K562 (cell line): ENCODE results near the gene HDAC10.

Experiments used
- CHD4 ChIP-seq: fragments of 200-600 bp; sonication (generic); IDR thresholded peaks from 3 replicates; pipeline ENCODE4 v1.6.1; 2012; ENCODE audit warnings: low read depth, mild to moderate bottlenecking, mixed read lengths, low read length, inconsistent platforms; ENCODE audit not compliant: insufficient read depth, insufficient replicate concordance, poor library complexity, severe bottlenecking
- CTCF ChIP-seq, 3 experiments: IDR thresholded peaks in 2 of 3; conservative IDR thresholded peaks in 1 of 3; 2 replicates each; pipeline ENCODE4 v1.5.1; 2011 to 2012; ENCODE audit warnings: low read length in 3 of 3, mild to moderate bottlenecking in 3 of 3, control low read depth in 2 of 3, improper control_type of control experiment in 1 of 3, inconsistent platforms in 1 of 3, low read depth in 1 of 3, mixed read lengths in 1 of 3, moderate library complexity in 1 of 3; ENCODE audit not compliant: insufficient read depth in 2 of 3
- GTF2A2 ChIP-seq: IDR thresholded peaks from 2 replicates; pipeline ENCODE4 v1.6.1; 2016; ENCODE audit warnings: mild to moderate bottlenecking, missing genetic modification characterization, missing compliant biosample characterization
- PPARD ChIP-seq: fragments of 250-450 bp; sonication (Bioruptor Pico); IDR thresholded peaks from 2 replicates; pipeline ENCODE4 v1.8.0; 2022; ENCODE audit warnings: inconsistent platforms, mild to moderate bottlenecking, moderate library complexity
- ZNF274 ChIP-seq: IDR thresholded peaks from 2 replicates; pipeline ENCODE4 v1.6.1; 2011; ENCODE audit warnings: low read depth, mild to moderate bottlenecking, low read length, moderate library complexity, borderline replicate concordance
- TF ChIP-seq, protein P1 (sequence below): fragments of 150-350 bp; IDR thresholded peaks from 2 replicates; pipeline ENCODE4 v1.6.1; 2014; ENCODE audit warnings: low read depth, mild to moderate bottlenecking, low read length, borderline replicate concordance
- TF ChIP-seq, protein P2 (sequence below): fragments of 250-450 bp; sonication (Bioruptor Pico); IDR thresholded peaks from 2 replicates; pipeline ENCODE4 v1.5.0; 2021; ENCODE audit warnings: mild to moderate bottlenecking, borderline replicate concordance

GRCh38 chr22:50274771-50275170, 23.7 kb upstream of the HDAC10 start:
- TF ChIP-seq, protein P1, sequence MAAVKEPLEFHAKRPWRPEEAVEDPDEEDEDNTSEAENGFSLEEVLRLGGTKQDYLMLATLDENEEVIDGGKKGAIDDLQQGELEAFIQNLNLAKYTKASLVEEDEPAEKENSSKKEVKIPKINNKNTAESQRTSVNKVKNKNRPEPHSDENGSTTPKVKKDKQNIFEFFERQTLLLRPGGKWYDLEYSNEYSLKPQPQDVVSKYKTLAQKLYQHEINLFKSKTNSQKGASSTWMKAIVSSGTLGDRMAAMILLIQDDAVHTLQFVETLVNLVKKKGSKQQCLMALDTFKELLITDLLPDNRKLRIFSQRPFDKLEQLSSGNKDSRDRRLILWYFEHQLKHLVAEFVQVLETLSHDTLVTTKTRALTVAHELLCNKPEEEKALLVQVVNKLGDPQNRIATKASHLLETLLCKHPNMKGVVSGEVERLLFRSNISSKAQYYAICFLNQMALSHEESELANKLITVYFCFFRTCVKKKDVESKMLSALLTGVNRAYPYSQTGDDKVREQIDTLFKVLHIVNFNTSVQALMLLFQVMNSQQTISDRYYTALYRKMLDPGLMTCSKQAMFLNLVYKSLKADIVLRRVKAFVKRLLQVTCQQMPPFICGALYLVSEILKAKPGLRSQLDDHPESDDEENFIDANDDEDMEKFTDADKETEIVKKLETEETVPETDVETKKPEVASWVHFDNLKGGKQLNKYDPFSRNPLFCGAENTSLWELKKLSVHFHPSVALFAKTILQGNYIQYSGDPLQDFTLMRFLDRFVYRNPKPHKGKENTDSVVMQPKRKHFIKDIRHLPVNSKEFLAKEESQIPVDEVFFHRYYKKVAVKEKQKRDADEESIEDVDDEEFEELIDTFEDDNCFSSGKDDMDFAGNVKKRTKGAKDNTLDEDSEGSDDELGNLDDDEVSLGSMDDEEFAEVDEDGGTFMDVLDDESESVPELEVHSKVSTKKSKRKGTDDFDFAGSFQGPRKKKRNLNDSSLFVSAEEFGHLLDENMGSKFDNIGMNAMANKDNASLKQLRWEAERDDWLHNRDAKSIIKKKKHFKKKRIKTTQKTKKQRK: no peak
- TF ChIP-seq CHD4 (no peak), CTCF (IDR thresholded peaks at IDR 0.05 in 2 of 3, conservative IDR thresholded peaks at IDR 0.05 in 1 of 3; ENCODE audit: insufficient read depth in 2 of 3, low read depth in 1 of 3, low read length in 3 of 3) (no peak), GTF2A2 (tag) (no peak), ZNF274 (no peak), PPARD (CRISPR knock-in tag) (no peak)
- TF ChIP-seq, protein P2, sequence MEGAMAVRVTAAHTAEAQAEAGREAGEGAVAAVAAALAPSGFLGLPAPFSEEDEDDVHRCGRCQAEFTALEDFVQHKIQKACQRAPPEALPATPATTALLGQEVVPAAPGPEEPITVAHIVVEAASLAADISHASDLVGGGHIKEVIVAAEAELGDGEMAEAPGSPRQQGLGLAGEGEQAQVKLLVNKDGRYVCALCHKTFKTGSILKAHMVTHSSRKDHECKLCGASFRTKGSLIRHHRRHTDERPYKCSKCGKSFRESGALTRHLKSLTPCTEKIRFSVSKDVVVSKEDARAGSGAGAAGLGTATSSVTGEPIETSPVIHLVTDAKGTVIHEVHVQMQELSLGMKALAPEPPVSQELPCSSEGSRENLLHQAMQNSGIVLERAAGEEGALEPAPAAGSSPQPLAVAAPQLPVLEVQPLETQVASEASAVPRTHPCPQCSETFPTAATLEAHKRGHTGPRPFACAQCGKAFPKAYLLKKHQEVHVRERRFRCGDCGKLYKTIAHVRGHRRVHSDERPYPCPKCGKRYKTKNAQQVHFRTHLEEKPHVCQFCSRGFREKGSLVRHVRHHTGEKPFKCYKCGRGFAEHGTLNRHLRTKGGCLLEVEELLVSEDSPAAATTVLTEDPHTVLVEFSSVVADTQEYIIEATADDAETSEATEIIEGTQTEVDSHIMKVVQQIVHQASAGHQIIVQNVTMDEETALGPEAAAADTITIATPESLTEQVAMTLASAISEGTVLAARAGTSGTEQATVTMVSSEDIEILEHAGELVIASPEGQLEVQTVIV (CRISPR knock-in tag): no peak
